Frontal cortex (tissue), 4 donors: Measurements from ENCODE around the gene TNP2. TPM values are rescaled to one million over a fixed set of nuclear protein-coding genes. Genes with fewer than 3 reads are reported as not detected.

Experiments
- DNase-seq, 2 donors: peaks; one replicate each; pipeline ENCODE4 v3.0.0; 2012; ENCODE audit warnings: low spot score in 2 of 2
- FAIRE-seq: peaks from 2 replicates; lab custom pipeline; 2012; peaks lifted over from hg19 to GRCh38; lab: Jason Lieb, UNC
- total RNA-seq: library from RNA; depleted of rRNA; stranded (reverse); fragments of >200 nt; gene quantifications from one replicate; pipeline ENCODE4 v1.2.3, GENCODE V29; 2014
- donor health status: control.
- donor health status: control.
- donor health status: control.

Gene TNP2
- total RNA-seq: not detected

GRCh38 chr16:11268921-11269375, at the start of gene TNP2:
TSS of gene TNP2 (minus strand) at chr16:11269325. CDS start at chr16:11269262, 63 bp downstream.
- no peak for DNase-seq
- no peak for FAIRE-seq

DNA sequence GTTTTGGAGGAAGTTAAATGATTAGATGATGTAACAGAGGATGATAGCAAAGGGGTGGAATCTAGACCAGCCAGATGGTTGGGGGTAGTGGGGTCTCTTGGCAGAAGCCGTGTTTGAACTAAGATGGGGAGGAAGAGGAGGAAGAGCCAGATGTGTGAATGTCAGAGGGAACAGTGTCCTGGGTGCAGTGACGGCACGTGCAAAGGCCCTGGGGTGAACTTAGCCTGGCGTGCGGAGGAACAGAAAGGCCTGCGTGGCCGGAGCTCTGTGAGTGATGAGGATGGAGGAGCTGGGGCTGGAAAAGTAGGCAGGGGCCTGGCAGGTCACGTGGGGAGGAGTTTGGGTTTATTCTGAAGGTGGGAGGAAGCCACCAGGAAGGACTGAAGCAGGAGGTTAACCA, 49.7 kb upstream of the TNP2 start:
- DNase-seq (no peak), FAIRE-seq (no peak)

DNA sequence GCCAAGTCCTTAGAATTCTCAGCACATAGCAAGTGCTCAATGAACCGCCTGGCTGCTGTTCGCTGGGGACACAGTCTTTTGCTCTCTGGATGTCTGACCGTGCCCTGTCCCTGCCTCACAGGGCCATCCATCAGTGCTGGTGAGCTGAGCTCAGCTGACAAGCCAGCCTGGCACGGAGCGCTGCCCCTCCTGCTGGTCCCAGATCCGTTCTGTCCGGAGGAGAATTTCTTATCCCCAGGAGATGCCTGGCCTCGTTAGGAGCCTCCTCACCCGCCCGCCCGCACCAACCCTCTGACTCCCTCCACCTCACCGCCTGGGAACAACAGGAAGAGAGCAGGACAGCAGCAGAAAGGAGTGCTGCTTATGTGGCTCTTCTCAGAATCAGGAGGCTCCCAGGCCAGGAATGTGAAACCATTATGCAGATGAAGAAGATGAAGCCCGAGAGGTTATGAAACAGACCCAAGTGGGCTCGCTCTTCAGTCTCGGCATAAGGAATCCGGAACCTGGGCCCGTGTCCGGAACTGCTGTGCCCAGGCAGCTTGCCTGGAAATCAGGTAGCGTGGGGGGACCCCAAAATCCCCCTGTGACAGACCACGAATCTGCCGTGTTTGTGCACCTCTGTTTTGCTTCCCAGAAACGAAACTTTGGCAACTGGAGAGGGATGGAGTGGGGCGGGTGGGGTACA, 47.3 kb upstream of the TNP2 start:
- no peak for FAIRE-seq
- no peak for DNase-seq

- FAIRE-seq: no peak
- no peak for DNase-seq
Measured at GRCh38 chr16:11315510-11315909, 46.4 kb upstream of the TNP2 start.

DNA sequence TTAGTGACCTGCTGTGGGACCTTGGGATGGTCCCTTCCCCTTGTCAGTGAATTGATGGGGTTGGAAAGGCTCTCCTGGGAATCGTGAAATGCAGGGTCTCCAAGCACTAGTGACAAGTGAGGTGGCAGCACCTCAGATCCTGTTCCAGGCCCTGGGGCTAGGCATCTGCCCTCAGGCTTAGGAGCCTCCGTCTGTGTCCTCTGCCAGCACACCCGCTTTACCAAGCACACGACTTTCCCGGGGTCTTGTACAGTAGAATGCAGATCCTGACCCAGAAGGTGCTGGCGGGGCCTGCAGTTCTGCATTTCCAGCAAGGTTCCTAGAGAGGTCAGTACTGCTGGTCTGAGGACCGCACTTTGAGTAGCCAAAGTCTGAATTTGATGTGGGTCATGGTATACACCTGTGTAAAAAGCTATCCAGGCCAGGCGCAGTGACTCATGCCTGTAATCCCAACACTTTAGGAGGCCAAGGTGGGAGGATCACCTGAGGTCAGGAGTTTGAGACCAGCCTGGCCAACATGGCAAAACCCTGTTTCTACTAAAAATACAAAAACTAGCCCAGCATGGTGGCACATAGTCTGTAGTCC, 45.3 kb upstream of the TNP2 start:
- DNase-seq: no peak
- no peak for FAIRE-seq

- DNase-seq (no peak), FAIRE-seq (no peak)
Measured at GRCh38 chr16:11313493-11314308, 44.6 kb upstream of the TNP2 start.

GRCh38 chr16:11312718-11313492, 43.8 kb upstream of the TNP2 start:
- DNase-seq: no peak
- FAIRE-seq: no peak

- DNase-seq (no peak), FAIRE-seq (no peak)
Measured at GRCh38 chr16:11310997-11311561, 42.0 kb upstream of the TNP2 start.

DNA sequence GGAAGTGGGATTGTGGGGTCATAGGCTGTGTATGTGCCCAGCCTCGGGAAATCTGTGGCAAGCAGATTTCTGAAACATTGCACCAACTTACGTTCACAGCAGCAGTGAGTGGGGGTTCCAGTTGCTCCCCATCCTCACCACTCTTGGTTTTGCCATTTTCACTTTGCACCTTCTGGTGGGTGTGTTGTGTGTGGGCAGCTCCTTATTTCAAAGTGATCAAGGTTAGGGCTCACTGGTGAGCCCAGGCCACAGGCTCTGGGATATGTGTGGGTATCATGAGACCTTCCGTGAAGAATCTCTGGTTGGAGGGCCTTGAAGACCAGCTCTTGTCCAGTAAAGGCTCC, 41.5 kb upstream of the TNP2 start:
- no peak for FAIRE-seq
- DNase-seq: no peak

DNA sequence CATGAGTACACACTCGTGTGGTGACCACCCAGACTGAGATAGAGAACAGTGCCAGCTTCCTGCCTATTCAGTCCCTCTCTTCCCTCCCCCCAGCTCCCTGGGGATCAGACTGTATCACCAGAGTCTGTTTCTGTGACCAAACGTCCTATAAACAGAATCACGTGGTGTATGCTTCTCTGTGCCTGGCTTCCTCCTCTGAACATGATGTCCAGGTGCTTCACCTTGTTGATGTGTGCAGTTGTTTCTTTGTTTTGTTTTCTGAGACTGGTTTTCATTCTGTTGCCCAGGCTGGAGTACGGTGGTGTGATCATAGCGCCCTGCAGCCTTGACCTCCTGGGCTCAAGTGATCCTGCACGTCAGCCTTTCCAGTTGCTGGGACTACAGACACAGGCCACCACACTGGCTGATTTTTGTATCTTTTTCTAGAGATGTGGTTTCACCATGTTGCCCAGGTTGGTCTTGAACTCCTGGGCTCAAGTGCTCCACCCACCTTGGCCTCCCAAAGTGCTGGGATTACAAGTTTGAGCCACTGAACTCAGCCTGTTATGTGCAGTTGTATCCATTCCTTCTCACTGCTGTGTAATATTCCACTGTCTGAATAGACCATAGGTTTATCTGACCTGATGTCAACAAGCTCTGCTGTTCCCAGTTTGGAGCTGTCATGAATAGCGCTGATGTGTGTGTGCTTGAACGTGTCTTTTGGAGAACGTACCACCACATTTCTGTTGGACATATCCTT, 40.9 kb upstream of the TNP2 start:
- no peak for DNase-seq
- FAIRE-seq: no peak

DNA sequence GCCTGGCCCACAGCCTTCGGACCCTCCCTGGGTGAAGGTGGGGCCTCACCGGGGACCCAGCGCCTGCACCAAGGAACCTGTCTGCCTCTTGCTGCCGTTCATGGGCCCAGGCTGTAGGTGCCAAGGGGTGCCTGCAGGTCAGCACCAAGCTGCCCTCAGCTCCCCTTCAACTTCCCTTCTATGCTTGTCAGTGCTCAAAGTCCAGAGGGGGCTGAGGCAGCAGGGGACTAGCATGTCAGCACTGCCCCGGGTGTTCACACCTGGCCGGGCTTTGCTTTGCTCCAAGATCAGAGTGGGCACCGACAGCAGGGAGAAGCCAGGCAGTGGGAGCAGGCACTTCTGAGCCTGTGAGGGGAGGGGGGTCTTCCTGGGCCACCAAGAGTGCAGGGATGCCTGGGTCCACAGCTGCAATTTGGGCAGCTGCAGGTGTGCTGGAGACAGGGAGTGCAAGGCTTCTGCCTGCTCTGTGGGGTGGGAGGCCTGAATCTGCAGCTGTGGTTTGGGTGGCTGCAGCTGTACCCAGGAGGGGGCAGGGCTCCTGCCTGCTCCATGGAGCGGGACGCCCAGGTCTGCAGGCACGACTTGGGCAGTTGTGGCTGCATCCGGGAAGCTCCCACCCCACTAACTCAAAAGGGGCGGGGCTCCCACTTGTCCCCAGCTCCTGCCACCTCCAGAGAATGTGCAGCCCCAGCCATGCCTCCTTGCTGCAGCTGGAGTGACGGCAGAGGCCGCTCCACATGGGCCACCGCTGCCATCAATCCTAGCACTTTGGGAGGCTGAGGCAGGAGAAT, 39.6 kb upstream of the TNP2 start:
- DNase-seq (no peak), FAIRE-seq (no peak)

- no peak for DNase-seq
- no peak for FAIRE-seq
Measured at GRCh38 chr16:11307639-11308492, 38.7 kb upstream of the TNP2 start.

- FAIRE-seq: no peak
- no peak for DNase-seq
Measured at GRCh38 chr16:11306997-11307638, 38.0 kb upstream of the TNP2 start.

GRCh38 chr16:11306381-11306780, 37.3 kb upstream of the TNP2 start:
- DNase-seq (no peak), FAIRE-seq (no peak)

DNA sequence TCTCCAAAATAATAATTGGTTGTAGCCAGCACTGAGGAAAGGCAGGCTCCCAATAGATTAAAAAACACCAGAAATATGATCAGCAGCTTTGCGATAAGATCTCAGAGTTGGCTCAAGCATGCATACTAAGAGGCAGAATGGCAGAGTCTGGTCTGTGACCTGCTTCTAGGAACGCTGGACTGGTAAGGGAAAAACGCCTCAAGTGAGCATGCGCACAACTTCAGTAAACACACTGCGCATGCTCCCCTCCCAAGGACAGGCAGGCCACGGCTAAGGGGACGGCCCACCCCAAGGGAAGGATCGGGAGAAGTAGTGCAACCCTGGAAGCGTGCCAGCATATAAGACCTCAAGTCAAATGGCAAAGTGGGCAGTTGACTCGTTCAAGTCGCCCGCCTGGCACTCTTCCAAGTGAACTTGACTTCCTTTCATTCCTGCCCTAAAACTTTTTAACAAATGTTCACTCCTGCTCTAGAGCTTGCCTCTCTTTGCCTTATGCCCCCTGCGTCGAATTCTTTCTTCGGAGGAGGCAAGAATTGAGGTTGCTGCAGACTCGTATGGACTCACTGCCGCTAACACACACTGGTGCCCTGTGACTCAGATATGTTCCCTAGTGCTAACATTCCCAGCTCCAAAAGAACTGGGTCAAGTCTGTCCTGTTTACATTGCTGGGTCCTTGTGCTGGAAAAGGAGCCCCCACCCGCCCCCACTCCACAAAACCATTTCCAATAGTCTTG, 34.4 kb upstream of the TNP2 start:
- no peak for FAIRE-seq
- no peak for DNase-seq

- FAIRE-seq: no peak
- no peak for DNase-seq
Measured at GRCh38 chr16:11302977-11303376, 33.9 kb upstream of the TNP2 start.
